ENCODE results near the gene MYO1F. TPM values are rescaled to one million over a fixed set of nuclear protein-coding genes. Genes with fewer than 3 reads are reported as not detected.

The MYO1F gene
- total and polyA plus RNA-seq, 4 donors, result 4.5 to 19.3 (median 11.6) TPM

Other genes with a start within 250 kb of the MYO1F start
- gene KANK3, start 234.2 kb downstream of the MYO1F start, total RNA-seq, result 10 to 100 TPM in 1 of 2 donors, 1 to 10 TPM in 1; 4.3 to 13.7 TPM
- gene KANK3, start 234.2 kb downstream of the MYO1F start, polyA plus RNA-seq (ENCODE audit: insufficient read length in 2 of 2), result 10 to 100 TPM; 11.7 to 14.4 TPM
- gene ANGPTL4, start 213.3 kb downstream of the MYO1F start, total RNA-seq, result 1 to 10 TPM; 2.1 to 3.6 TPM
- gene ANGPTL4, start 213.3 kb downstream of the MYO1F start, polyA plus RNA-seq (ENCODE audit: insufficient read length in 2 of 2), result 10 to 100 TPM in 1 of 2 donors, 1 to 10 TPM in 1; 8.9 to 11.8 TPM
- gene RAB11B, start 187.1 kb downstream of the MYO1F start, total RNA-seq, result 100 to 1,000 TPM in 1 of 2 donors, 10 to 100 TPM in 1; 34.1 to 172 TPM
- 100 to 1,000 TPM; 307 to 318 TPM for gene RAB11B, start 187.1 kb downstream of the MYO1F start, polyA plus RNA-seq (ENCODE audit: insufficient read length in 2 of 2)
- 10 to 100 TPM; 44.1 to 54.2 TPM for gene MARCHF2, start 164.1 kb downstream of the MYO1F start, total RNA-seq
- gene MARCHF2, start 164.1 kb downstream of the MYO1F start, polyA plus RNA-seq (ENCODE audit: insufficient read length in 2 of 2), result 10 to 100 TPM; 60.7 to 61.7 TPM
- gene HNRNPM, start 132.5 kb downstream of the MYO1F start, total RNA-seq, result 10 to 100 TPM; 54.8 to 69.2 TPM
- 100 to 1,000 TPM; 230 to 258 TPM for gene HNRNPM, start 132.5 kb downstream of the MYO1F start, polyA plus RNA-seq (ENCODE audit: insufficient read length in 2 of 2)
- gene PRAM1, start 74.8 kb downstream of the MYO1F start, total RNA-seq, result 1 to 10 TPM in 1 of 2 donors, under 1 TPM in 1; 0.94 to 1.6 TPM
- 1 to 10 TPM; 3.5 to 4.0 TPM for gene PRAM1, start 74.8 kb downstream of the MYO1F start, polyA plus RNA-seq (ENCODE audit: insufficient read length in 2 of 2)
- 1 to 10 TPM; 5.4 to 5.6 TPM for gene ZNF414, start 63.3 kb downstream of the MYO1F start, total RNA-seq
- gene ZNF414, start 63.3 kb downstream of the MYO1F start, polyA plus RNA-seq (ENCODE audit: insufficient read length in 2 of 2), result 10 to 100 TPM; 36.7 to 51.0 TPM
- 10 to 100 TPM; 32.2 to 98.6 TPM for gene ADAMTS10, start 33.3 kb upstream of the MYO1F start, total RNA-seq
- 100 to 1,000 TPM in 1 of 2 donors, 10 to 100 TPM in 1; 68.5 to 115 TPM for gene ADAMTS10, start 33.3 kb upstream of the MYO1F start, polyA plus RNA-seq (ENCODE audit: insufficient read length in 2 of 2)
- gene NFILZ, start 53.2 kb upstream of the MYO1F start, total RNA-seq, result not detected
- gene NFILZ, start 53.2 kb upstream of the MYO1F start, polyA plus RNA-seq (ENCODE audit: insufficient read length in 2 of 2), result not detected
- not detected for gene ACTL9, start 121.4 kb upstream of the MYO1F start, total RNA-seq
- gene ACTL9, start 121.4 kb upstream of the MYO1F start, polyA plus RNA-seq (ENCODE audit: insufficient read length in 2 of 2), result not detected
- not detected for gene OR2Z1, start 144.2 kb upstream of the MYO1F start, total RNA-seq
- not detected for gene OR2Z1, start 144.2 kb upstream of the MYO1F start, polyA plus RNA-seq (ENCODE audit: insufficient read length in 2 of 2)

Data from spinal cord (tissue), 4 donors.